22Rv1 (cell line): ENCODE data around the gene NLRP1.

ENCODE experiments used
- CTCF ChIP-seq: fragments of 450-650 bp; IDR thresholded peaks from 2 replicates; pipeline ENCODE4 v1.5.1; 2017; ENCODE audit warnings: mild to moderate bottlenecking
- ZFX ChIP-seq: fragments of 450-650 bp; IDR thresholded peaks from 2 replicates; pipeline ENCODE4 v1.6.1; 2017; ENCODE audit warnings: antibody characterized with exemption, borderline replicate concordance

- TF ChIP-seq CTCF, result no peak
- TF ChIP-seq ZFX, result no peak
Observed at GRCh38 chr17:5508810-5509209, 75.5 kb downstream of the NLRP1 start.
